Measurements from ENCODE around the gene KCNMB4.

DNA sequence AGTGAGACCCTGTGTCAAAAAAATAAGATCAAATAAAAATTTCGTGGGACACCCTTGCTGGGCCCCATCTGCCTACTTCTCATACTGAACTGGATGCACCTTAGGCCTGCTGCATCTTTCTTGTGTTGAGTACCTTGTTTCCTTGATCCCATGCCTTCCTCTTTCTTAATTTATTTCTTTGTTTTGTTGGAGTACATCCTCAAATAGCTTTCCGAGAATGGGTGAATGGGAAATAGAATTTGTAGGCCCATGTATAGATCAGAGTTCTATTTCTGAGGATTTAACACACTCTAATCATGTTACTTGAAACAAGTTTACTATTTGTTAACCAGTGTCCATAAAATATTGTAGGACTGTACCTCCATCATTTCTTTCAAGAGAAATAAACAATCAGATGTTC, 23.6 kb downstream of the KCNMB4 start:
- no peak for TF ChIP-seq POLR2AphosphoS5 (IDR thresholded peaks at IDR 0.05)
- TF ChIP-seq CTCF (IDR thresholded peaks at IDR 0.05), result no peak

All from esophagus muscularis mucosa (tissue), 3 donors.